ENCODE measurements around the gene FBXL20. TPM values are rescaled to one million over a fixed set of nuclear protein-coding genes. Genes with fewer than 3 reads are reported as not detected.

FBXL20 gene
- total and polyA plus RNA-seq, 2 donors (not counting 3 experiments of a cell fraction or from before 2014, with no cell fraction given) = 4.6 to 18.0 TPM

DNA sequence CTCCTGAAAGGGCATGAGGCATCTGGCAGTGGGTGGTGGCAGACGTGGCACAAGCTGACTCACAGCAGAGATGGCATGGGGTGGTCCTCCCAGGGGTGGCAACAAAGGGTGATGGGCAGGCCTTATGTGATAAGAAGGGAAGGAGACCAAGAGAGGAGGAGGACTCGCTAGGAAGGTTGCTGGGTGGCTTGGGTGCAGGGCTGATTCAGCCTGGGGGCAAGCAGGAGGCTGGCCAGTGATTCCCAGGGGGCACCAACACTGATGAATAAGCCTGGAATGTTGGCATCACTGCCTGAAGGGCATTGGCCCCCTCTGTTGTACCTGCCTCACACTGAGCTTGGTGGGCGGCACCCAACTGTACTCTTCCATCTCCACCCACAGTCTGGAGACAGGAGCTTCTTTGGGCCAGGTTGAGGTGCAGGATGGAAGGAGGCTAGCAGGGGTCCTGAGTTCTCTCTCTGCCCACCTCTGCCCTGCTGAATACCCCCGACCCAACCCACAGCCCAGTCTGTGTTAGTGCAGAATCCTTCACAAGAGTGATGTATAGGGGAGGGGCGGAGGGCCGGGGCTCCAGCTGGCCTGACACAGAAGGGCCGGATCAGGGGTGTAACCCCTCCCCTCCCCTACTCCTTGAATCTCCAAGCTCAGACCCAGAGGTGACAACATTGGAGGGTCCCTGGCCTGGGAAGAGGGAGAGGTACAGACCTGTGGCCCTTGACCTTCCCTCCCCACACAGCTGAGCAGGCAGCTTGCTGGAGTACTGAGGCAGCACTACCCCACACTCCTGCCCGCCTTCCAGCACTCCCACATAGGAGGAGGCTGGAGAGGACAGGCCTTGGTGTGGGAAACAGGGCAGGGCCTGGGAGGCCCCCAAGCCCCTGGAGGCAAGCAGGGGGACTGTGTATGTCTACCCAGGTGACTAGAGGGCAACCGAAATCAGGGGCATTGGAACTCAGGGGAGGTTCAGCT lies 178.3 kb downstream of the FBXL20 start:
- peaks cover 33 to 39% of the 10 kb centered on the region in 2 experiments for H3K27me3 ChIP-seq (ENCODE audit: control insufficient read depth in 2 of 2, insufficient read depth in 2 of 2, low read length in 2 of 2)
- CTCF ChIA-PET = interaction anchor here (0.8 to 3.8 kb wide), 6 partner anchors 9 to 59 kb away, joined by 4 to 15 read pairs (median 6); no protein-coding TSS in a partner anchor
- no TSS peak for BruUV-seq (replicated peaks)
- DNase-seq (ENCODE audit: low read depth, low spot score) = no peak
- dilution Hi-C loops (cut with MboI; ENCODE audit: extremely low pct_ligation_motif_present, low sequenced_read_pairs) (no loop called here), intact Hi-C loops (cut with micrococcal nuclease) (no loop called here)
- no peak overlapping the region for H3K9ac ChIP-seq (replicated peaks; ENCODE audit: extremely low read depth, insufficient read depth, low read length)
- no peaks in the 10 kb centered on the region for H4K20me1 ChIP-seq (replicated peaks; ENCODE audit: control insufficient read depth, extremely low read depth, insufficient read depth, low read length)
- no peak overlapping the region for H2AFZ ChIP-seq (ENCODE audit: low read depth, low read length)
- no peaks in the 10 kb centered on the region for H3K9me1 ChIP-seq (replicated peaks; ENCODE audit: control insufficient read depth, extremely low read depth, insufficient read depth, low read length)
- H3K27ac ChIP-seq (ENCODE audit: insufficient read depth, low read depth, low read length) = no peak overlapping the region
- no peak overlapping the region for H3K4me2 ChIP-seq (ENCODE audit: insufficient read depth, low read length)
- FAIRE-seq = no peak
- no peaks in the 10 kb centered on the region for H3K79me2 ChIP-seq (ENCODE audit: control insufficient read depth, insufficient read depth, low read length)
- TF ChIP-seq JUN (IDR thresholded peaks at IDR 0.05; ENCODE audit: borderline replicate concordance, insufficient read depth, insufficient read length, low read depth) = no peak
- no peak for TF ChIP-seq POLR2A (IDR thresholded peaks at IDR 0.05; ENCODE audit: low read depth, low read length)
- TF ChIP-seq MYC (IDR thresholded peaks at IDR 0.05; ENCODE audit: low read depth, low read length) = no peak
- no peak for TF ChIP-seq POLR2AphosphoS5 (IDR thresholded peaks at IDR 0.05; ENCODE audit: insufficient read depth, low read depth, low read length)
- no peak for TF ChIP-seq FOS (IDR thresholded peaks at IDR 0.05; ENCODE audit: borderline replicate concordance, insufficient read depth, low read length)
- no peak for TF ChIP-seq EZH2 (IDR thresholded peaks at IDR 0.05; ENCODE audit: borderline replicate concordance, low read depth, low read length, severe bottlenecking)
- TF ChIP-seq, protein P1, sequence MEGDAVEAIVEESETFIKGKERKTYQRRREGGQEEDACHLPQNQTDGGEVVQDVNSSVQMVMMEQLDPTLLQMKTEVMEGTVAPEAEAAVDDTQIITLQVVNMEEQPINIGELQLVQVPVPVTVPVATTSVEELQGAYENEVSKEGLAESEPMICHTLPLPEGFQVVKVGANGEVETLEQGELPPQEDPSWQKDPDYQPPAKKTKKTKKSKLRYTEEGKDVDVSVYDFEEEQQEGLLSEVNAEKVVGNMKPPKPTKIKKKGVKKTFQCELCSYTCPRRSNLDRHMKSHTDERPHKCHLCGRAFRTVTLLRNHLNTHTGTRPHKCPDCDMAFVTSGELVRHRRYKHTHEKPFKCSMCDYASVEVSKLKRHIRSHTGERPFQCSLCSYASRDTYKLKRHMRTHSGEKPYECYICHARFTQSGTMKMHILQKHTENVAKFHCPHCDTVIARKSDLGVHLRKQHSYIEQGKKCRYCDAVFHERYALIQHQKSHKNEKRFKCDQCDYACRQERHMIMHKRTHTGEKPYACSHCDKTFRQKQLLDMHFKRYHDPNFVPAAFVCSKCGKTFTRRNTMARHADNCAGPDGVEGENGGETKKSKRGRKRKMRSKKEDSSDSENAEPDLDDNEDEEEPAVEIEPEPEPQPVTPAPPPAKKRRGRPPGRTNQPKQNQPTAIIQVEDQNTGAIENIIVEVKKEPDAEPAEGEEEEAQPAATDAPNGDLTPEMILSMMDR (IDR thresholded peaks at IDR 0.05; ENCODE audit: extremely low read depth in 1 of 2, insufficient read depth in 1 of 2, low read depth in 1 of 2, low read length in 2 of 2) = no peak
- TF ChIP-seq, protein P2, sequence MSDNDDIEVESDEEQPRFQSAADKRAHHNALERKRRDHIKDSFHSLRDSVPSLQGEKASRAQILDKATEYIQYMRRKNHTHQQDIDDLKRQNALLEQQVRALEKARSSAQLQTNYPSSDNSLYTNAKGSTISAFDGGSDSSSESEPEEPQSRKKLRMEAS (IDR thresholded peaks at IDR 0.05; ENCODE audit: insufficient read depth, insufficient read length) = no peak
- TF ChIP-seq GATA2 (IDR thresholded peaks at IDR 0.05; ENCODE audit: insufficient read depth, insufficient read length, low read depth, low read length) = no peak
- H3K36me3 ChIP-seq (ENCODE audit: control insufficient read depth in 2 of 2, extremely low read depth in 1 of 2, insufficient read depth in 2 of 2, low read length in 2 of 2) = no peaks in the 10 kb centered on the region
- no peak overlapping the region for H3K4me3 ChIP-seq (replicated peaks in 1 of 3; ENCODE audit: insufficient read depth in 1 of 3, low read depth in 1 of 3, low read length in 3 of 3)
- H3K4me1 ChIP-seq (ENCODE audit: control insufficient read depth, extremely low read depth, insufficient read depth, low read length) = peaks cover 9% of the 10 kb centered on the region
- H3K9me3 ChIP-seq (replicated peaks; ENCODE audit: control insufficient read depth, insufficient read depth, low read length) = no peaks in the 10 kb centered on the region
- POLR2A ChIA-PET = no interaction called here

All from endothelial cell of umbilical vein (primary cell).